Kidney capillary endothelial cell (primary cell): ENCODE measurements around the gene ZNF410.
A peak's percentile ranks its signal among the peaks of the same experiment; 100 is the strongest.
"Not testable (repeated sequence)": the region's sequence is repeated elsewhere in the genome, so short reads cannot be mapped to it uniquely, and the experiment has no call there.

Experiments
- DNase-seq: peaks from one replicate; pipeline ENCODE4 v3.0.0-alpha.2; 2018; ENCODE audit warnings: low spot score

Gene ZNF410, protein sequence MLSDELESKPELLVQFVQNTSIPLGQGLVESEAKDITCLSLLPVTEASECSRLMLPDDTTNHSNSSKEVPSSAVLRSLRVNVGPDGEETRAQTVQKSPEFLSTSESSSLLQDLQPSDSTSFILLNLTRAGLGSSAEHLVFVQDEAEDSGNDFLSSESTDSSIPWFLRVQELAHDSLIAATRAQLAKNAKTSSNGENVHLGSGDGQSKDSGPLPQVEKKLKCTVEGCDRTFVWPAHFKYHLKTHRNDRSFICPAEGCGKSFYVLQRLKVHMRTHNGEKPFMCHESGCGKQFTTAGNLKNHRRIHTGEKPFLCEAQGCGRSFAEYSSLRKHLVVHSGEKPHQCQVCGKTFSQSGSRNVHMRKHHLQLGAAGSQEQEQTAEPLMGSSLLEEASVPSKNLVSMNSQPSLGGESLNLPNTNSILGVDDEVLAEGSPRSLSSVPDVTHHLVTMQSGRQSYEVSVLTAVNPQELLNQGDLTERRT

DNA sequence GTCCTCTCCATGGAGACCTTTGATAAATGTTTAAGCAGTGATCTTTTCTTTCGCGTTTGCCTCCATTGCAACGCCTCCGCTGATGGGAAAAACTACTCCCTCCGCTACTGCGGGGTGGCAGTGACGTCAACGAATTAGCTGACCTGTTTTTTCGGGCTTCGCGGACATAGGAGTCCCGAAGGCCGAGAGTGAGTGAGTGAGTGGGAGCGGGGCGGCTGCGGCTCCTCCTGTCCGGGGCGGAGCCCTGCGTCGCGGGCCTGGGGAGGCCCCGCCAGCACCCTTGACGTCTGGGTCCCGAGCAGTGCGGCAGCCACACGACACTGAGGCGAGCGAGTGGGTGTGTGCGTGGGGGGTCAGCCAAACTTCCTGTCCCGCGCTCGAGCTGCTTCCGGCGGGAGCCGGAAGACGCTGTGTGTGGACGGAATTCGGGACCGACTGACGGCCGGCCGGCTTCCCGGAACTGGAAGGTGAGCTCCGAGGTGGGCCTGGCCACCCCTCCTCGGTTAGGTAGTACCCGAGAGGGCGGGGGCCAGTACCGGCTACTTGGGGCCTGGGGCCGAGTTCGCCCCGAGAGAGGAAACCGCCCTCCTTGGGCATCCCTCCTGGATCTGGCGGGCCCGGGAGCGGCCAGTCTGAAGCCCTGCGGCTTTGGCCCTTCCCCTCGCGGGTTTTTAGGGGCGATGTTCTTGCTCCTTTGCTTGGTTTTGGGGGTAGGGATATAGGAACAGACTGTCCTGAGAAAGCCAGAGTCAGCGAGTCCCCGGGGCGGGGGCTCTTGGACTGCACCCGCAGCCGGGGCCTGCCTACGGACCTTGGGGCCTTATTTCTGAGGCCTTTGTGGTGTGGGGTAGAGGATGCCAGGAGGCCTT is at the start of gene ZNF410:
ZNF410 (plus strand) TSS at position 411 of the 869 bp plus-strand sequence. CDS start 5,317 bp downstream, outside the sequence.
- peak; percentile 93 for DNase-seq

DNA sequence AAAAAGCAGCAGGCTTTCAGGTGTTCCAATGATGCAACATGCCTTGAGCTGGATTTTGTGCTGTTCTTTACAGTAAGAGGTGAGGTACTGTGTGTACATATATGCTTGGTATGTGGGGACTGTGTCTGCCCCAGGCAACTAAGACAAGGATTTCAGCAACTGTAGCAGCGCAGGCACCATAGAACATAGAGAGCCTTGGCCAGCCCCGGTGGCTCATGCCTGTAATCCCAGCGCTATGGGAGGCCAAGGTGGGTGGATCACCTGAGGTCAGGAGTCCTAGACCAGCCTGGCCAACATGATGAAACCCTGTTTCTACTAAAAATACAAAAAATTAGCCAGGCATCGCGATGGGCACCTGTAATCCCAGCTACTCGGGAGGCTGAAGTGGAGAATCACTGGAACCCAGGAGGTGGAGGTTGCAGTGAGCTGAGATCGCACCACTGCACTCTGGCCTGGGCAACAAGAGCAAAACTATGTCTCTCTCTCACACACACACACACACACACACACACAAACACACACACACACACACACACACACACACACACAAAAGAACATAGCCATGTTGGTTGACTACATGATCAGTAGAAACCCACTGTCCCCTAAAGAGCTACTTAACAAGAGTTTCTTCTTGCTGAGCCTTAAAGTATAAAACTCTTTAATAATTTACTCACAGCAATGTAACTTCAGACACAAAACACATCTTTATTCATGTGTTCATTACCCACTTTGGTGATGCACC is 48.2 kb upstream of the ZNF410 start:
- not testable (repeated sequence) for DNase-seq

DNA sequence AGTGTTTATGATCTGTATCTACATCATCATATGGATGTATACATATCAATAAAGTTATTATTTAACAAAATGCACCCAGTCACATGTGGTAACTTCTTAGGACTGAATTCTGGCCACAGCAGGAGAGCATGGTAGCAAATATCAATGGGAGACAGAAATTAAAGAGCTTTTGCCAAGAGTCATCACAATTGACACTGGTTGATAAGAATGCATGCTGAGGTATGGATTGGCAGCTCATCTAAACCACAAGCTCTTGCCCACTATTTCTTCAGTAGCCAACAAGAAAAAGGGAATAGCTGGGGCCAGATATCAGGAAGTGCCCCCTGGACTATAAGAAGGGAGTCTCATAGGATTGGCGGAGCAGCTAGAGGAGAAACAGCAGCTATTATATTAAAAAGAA is 44.5 kb upstream of the ZNF410 start:
- DNase-seq = no peak

DNA sequence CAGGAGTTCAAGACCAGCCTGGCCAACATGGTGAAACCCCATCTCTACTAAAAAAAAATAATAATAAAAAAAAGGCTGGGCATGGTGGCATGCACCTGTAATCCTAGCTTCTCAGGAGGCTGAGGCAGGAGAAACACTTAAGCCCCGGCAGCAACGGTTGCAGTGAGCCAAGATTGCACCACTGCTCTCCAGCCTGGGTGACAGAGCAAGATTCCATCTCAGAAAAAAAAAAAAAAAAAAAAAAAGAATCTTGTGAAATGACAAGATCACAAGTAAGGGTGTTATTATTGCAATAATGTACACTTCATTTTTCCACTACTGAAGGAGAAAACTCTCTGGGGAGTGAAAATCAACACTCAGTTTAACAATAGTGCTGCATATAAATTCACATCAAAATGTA is 43.8 kb upstream of the ZNF410 start:
- DNase-seq = no peak

DNA sequence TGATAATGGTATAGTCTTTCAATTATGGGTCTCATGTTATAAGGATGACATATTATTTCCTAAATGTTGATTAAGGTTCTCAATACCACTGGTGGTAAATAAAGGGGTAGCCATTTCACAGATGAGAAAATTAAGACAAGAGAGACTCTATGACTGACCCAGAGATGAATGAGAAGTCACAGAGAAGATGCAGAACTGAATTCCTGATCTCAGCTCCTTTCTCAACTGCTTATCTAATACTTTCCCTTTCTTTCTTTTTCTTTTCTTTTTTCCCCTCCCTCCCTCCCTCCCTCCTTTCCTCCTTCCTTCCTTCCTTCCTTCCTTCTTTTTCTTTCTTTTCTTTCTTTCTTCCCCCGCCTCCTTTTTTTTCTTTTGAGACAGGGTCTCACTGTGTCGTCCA is 43.4 kb upstream of the ZNF410 start:
- no peak for DNase-seq

DNA sequence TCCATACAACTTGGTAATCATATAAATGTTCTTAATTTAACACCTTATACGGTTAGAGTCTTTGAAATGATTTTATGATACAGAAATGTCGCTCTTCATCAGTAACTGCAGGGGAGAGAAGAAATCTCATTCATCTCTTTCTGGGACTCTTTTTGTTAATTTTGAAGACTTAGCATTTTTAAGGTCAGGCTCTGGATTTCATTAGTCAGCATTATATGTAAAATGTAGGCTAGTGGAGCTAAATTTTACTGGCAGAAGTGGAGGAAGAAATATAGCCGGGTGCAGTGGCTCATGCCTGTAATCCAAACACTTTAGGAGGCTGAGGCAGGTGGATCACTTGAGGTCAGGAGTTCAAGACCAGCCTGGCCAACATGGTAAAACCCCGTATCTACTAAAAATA is 39.7 kb upstream of the ZNF410 start:
- no peak for DNase-seq

DNA sequence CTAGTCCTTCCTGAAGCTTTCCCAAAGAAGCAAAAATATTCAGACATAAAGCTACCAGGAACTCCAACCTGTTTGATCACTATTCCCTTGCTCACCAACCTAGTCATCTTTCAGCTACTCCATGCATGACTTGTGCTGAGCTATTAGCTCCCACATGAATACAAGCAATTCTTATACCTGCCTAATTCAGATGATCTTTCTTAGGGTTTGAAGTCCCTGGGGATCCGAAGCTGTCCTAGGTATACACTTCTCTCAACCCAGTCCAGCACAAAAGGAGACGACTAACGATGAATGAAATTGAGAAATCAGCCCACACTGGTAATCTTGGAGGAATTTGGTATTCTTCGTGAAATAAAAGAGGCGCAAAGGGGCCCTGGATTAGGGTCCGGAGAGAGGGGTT is 35.7 kb upstream of the ZNF410 start:
- DNase-seq = no peak

DNA sequence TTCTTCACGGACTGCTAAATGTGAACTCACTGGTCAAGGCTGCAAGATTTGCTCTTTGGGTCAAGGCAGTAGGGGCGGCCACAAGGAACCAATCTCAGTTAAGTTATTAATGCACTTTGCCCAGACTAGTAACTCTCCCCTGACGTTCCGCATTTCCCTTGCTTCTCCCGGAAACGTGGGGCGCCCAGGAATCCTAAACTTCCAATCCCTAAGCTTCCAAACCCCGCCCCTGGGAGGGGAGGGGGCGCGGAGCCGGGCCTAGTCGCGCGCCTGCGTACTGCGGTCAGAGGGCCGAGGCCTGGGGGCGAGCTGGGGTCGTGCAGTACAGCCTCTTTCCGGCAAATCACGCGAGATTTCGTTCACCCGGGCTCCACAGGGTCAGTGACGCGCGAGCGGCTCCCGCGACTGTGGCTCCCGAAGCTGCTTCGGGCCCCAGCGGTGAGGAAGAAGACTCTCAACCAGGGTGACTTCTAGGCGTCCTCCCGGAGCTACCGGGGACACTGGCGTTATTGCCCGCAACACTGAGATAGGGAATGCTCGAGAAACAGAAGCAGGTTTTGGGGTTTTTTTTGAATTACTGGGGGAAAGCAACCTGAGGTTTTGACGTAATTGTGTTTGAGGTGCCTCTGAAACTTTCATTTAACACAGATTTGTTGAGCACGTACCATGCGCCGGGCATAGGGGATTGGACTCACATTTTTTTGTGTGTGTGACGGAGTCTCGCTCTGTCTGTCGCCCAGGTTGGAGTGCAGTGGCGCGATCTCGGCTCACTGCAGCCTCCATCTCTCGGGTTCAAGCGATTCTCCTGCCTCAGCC is 34.9 kb upstream of the ZNF410 start, which contains the start of gene PTGR2:
PTGR2 (plus strand) TSS at position 265 of the 816 bp plus-strand sequence. CDS start 7,032 bp downstream, outside the sequence.
- peak; percentile 97 for DNase-seq

DNA sequence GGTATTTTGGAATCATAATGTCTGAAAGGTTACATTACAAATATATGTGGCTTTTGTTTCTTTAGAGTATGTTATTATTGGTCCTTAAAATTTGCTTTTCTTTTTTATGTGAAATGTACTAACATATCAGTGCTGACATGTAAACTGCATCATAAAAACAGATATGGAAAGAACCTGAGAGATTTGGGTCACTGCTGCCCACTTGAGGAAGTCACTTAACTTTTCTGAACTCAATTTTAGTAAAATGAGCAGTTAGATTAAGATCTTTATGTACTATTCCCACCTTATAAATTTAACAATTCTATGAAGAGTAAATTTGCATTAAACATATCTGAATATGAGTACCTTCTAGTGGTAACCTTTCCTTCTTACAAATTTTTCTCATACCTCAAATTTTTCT is 27.5 kb upstream of the ZNF410 start:
- no peak for DNase-seq

DNA sequence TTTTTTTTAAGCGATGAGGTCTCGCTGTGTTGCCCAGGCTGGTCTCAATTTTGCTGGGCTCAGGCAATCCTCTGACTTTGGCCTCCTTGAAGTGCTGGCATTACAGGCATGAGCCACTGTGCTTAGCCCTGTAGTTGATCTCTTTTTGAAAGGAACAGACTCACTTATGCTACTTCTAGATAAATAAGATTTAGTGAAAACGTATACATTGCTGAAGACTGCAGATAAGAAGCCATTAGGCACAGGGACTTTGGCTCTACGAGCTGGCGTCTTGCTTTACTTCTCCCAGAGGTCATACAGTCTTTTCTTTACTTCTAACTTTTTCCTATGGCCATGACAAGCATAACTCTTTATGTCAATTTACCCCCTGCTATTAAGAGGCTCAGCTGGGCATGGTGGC is 25.6 kb upstream of the ZNF410 start:
- DNase-seq = no peak

DNA sequence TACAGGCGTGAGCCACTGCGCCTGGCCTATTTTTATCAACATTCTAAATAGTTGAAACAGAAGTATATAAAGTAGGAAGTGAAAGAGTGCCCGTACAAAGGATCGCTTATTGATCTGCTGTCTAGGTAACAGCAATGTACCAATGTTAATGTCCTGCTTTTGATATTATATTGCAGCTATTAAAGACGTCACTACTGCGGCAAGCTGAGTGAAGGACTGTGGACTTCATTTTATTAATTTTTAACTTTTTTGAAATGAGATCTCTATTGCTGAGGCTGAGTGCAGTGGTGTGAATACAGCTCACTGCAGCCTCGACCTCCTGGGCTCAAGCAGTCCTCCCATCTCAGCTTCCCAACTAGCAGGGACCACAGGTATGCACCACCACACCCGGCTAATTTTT is 24.2 kb upstream of the ZNF410 start:
- no peak for DNase-seq

DNA sequence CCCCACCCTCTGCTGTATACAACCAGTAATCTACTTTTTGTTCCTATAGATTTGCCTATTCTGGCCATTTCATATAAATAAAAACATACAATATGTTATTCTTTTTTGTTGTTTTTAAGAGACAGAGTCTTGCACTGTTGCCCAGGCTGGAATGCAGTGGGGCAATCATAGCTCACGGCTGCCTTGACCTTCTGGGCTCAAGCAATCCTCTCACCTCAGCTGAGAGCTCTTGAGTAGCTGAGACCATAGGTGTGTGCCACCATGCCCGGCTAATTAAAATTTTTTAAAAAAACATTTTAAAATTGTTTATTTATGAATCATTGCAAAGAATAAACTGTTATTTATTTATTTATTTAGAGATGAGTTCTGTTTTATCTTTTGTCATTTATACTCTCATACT is 23.4 kb upstream of the ZNF410 start:
- DNase-seq = no peak

DNA sequence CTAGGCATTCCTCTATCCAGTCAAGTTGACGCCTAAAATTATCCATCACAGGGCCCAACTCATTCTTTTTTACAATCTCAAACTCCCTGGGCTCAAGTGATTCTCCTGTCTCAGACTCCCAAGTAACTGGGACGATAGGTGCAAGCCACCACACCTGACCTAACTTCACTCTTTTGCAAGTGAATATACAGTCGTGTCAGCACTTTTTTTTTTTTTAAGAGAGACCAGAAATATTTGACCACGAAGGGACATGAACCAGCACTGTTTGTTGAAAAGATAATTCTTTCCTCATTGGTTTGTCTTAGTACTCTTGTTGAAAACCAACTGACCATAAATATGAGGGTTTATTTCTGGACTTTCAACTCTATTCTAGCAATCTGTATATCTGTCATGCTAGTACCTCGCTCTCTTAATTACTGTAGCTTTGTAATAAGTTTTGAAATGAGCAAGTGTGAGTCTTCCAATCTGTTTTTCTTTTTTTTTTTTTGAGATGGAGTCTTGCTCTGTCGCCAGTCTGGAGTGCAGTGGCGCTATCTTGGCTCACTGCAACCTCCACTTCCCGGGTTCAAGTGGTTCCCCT is 21.0 kb upstream of the ZNF410 start:
- no peak for DNase-seq

DNA sequence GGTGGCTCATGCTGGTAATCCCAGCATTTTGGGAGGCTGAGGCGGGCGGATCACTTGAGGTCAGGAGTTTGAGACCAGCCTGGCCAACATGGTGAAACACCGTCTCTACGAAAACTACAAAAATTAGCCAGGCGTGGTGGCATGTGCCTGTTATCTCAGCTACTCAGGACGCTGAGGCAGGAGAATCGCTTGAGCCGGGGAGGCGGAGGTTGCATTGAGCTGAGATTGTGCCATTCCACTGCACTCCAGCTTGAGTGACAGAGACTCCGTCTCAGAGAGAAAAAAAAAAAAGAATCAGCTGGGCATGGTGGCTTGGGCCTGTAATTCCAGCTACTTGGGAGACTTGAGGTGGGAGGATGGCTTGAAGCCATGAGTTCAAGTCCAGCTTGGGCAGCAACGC is 16.9 kb upstream of the ZNF410 start:
- not testable (repeated sequence) for DNase-seq

DNA sequence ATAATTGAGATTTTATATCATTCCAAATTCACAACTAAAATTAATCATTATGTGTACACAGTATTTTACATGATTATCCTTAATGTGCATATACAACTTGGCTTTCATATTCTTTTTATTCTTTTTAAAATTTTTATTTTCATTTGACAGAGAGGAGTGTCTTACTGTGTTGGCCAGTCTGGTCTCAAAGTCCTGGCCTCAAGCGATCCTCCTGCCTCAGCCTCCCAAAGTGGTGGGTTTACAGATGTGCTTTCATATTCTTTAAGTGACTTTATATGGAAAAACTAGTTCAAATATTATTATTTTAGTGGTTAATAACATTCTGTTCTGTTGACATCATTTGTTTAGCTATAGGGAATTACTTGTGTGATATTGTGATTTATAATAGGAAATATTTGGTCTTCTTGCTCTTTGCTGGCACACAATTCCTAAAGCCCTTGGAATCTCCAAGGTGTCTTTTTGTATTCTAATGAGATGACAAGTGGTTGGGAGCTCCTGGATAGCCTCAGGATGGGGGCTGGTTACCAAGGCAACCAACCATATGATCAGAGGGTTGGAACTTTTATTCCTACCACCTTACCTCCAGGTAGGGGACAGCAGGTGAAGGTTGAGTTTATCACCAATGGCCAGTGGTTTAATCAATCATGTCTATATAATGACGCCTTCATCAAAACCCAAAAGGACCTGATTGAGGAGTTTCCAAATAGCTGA is 16.0 kb upstream of the ZNF410 start:
- DNase-seq = no peak

DNA sequence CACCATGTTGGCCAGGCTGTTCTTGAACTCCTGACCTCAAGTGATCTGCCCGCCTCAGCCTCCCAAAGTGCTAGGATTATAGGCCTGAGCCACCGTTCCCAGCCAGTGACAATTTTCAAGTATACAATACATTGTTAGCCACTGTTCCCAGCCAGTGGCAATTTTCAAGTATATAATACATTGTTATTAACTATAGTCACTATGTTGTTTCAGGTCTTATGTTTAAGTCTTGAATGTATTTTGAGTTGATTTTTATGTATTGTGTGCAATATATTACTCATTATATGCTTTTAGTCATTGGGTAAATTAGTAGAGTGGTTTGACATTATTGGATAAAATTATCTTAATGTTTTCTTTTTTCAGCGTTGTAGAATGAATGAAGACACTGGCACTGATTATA is 13.0 kb upstream of the ZNF410 start:
- no peak for DNase-seq

DNA sequence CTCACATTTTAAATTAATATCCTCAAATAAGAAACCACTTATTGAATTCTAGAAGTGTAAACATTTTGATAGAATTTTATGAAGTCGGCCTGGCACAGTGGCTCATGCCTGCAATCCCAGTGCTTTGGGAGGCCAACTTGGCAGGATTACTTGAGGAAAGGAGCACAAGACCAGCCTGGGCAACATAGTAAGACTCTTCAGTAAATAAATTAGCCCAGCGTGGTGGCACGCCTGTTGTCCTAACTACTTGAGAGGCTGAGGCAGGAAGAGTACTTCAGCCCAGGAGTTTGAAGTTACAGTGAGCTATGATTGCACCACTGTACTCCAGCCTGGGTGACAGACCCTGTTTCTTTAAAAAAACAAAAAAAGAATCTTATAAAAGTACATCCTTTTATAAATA is 8.9 kb upstream of the ZNF410 start:
- no peak for DNase-seq

DNA sequence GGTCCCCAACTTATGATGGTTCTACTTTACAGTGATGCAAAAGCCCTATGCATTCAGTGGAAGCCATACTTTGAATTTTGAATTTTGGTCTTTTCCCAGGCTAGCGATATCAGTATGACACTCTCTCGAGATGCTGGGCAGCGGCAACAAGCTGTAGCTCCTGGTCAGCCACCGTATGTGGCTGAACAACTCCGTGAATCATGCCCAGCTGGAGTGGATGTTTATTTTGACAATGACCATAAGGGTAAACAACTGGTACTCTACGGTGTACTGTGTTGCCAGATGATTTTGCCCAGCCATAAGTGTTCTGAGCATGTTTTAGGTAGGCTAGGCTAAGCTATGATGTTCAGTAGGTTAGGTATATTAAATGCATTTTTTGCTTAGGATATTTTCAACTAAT is 8.2 kb upstream of the ZNF410 start:
- DNase-seq = no peak

DNA sequence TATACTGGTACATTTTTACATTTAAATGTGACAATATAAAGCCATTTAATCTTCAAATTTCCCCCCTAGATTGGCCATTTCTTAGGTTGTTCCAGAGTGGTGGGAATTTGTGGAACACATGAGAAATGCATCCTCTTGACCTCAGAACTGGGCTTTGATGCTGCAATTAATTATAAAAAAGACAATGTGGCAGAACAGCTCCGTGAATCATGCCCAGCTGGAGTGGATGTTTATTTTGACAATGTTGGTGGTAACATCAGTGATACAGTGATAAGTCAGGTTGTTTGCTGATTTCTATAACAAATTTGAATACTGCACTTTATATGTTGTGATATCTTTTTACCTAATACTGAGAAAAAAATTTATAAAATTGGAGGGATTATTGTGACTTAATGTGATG is 7.6 kb upstream of the ZNF410 start:
- no peak for DNase-seq

DNA sequence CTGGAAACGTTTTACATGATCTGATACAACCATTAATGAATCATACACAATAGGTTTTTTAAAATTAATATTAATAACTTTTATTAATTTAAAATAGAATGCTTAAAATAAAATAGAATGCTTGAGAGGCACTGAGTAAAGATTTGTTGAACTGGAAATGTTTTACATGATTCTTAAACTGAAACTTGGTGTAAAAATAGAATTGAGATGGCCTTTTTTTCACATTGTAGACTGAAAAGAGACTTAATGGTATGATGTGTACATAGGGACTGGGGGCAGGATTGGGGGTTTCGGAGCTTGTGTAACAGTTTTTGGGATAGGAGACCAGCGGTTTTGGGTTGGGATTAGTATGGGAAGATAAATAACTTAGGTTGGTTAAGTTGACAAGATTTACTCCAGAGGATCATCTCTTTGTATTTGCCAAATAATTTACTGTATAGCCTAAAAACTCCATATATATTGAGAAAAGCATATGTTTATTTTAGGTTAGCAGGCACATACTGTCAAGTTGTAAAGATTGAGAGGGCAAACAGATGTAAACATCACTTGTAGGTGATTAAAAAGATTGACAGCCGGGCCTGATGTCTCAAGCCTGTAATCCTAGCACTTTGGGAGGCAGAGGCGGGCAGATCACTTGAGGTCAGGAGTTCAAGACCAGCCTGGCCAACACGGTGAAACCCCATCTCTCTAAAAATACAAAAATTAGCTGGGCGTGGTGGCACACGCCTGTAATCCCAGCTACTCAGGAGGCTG is 2.0 kb upstream of the ZNF410 start:
- DNase-seq = no peak
